ENCODE data around the gene PRDM5.

Gene PRDM5

GRCh38 chr4:120728892-120729675 is 193.4 kb downstream of the PRDM5 start:
- DNase-seq (ENCODE audit: low spot score in 2 of 2): no peak
- in situ Hi-C loops (cut with MboI; ENCODE audit: low sequenced_read_pairs): no loop called here
- Histone ChIP-seq H3K4me1 (no peaks in the 10 kb centered on the region), H3K4me3 (no peak overlapping the region), H3K36me3 (replicated peaks) (no peaks in the 10 kb centered on the region), H3K27me3 (ENCODE audit: low read depth) (peaks cover 3% of the 10 kb centered on the region; the same call in 1 of the 2 replicates), H3K9me3 (no peaks in the 10 kb centered on the region)

- in situ Hi-C loops (cut with MboI; ENCODE audit: low sequenced_read_pairs): no loop called here
- H3K36me3 ChIP-seq (replicated peaks): no peaks in the 10 kb centered on the region
- peaks cover 3% of the 10 kb centered on the region; the same call in 1 of the 2 replicates for H3K27me3 ChIP-seq (ENCODE audit: low read depth)
- DNase-seq (ENCODE audit: low spot score in 2 of 2): no peak
- H3K4me3 ChIP-seq: no peak overlapping the region
- H3K4me1 ChIP-seq: peaks cover 5% of the 10 kb centered on the region
- H3K9me3 ChIP-seq: no peaks in the 10 kb centered on the region
These were observed 196.6 kb downstream of the PRDM5 start for GRCh38 chr4:120725639-120726580.

- Histone ChIP-seq H3K9me3 (no peaks in the 10 kb centered on the region), H3K4me1 (peaks cover 5% of the 10 kb centered on the region), H3K27me3 (ENCODE audit: low read depth) (no peaks in the 10 kb centered on the region), H3K36me3 (replicated peaks) (no peaks in the 10 kb centered on the region), H3K4me3 (no peak overlapping the region)
- no peak for DNase-seq (ENCODE audit: low spot score in 2 of 2)
- in situ Hi-C loops (cut with MboI; ENCODE audit: low sequenced_read_pairs): no loop called here
These were observed 197.9 kb downstream of the PRDM5 start for GRCh38 chr4:120724656-120725055.

GRCh38 chr4:120723986-120724385 is 198.5 kb downstream of the PRDM5 start:
- H3K27me3 ChIP-seq (ENCODE audit: low read depth): no peaks in the 10 kb centered on the region
- no peaks in the 10 kb centered on the region for H3K9me3 ChIP-seq
- no peaks in the 10 kb centered on the region for H3K36me3 ChIP-seq (replicated peaks)
- no peak overlapping the region for H3K4me3 ChIP-seq
- in situ Hi-C loops (cut with MboI; ENCODE audit: low sequenced_read_pairs): no loop called here
- peaks cover 5% of the 10 kb centered on the region for H3K4me1 ChIP-seq
- DNase-seq (ENCODE audit: low spot score in 2 of 2): no peak

GRCh38 chr4:120723105-120723504 is 199.4 kb downstream of the PRDM5 start:
- Histone ChIP-seq H3K4me1 (peaks cover 5% of the 10 kb centered on the region), H3K27me3 (ENCODE audit: low read depth) (0 out of 2 replicates have a peak, but pooled peaks cover 2% of the 10 kb centered on the region), H3K36me3 (replicated peaks) (no peaks in the 10 kb centered on the region), H3K9me3 (no peaks in the 10 kb centered on the region), H3K4me3 (no peak overlapping the region)
- in situ Hi-C loops (cut with MboI; ENCODE audit: low sequenced_read_pairs): no loop called here
- DNase-seq (ENCODE audit: low spot score in 2 of 2): peak in 1 of 2 experiments; percentile 81

- H3K36me3 ChIP-seq (replicated peaks): no peaks in the 10 kb centered on the region
- H3K4me3 ChIP-seq: no peak overlapping the region
- 0 out of 2 replicates have a peak, but pooled peaks cover 2% of the 10 kb centered on the region for H3K27me3 ChIP-seq (ENCODE audit: low read depth)
- H3K4me1 ChIP-seq: peaks cover 5% of the 10 kb centered on the region
- in situ Hi-C loops (cut with MboI; ENCODE audit: low sequenced_read_pairs): no loop called here
- H3K9me3 ChIP-seq: no peaks in the 10 kb centered on the region
- DNase-seq (ENCODE audit: low spot score in 2 of 2): no peak
These were observed 199.9 kb downstream of the PRDM5 start for GRCh38 chr4:120722655-120723054.

GRCh38 chr4:120720354-120720934 is 202.1 kb downstream of the PRDM5 start:
- no peak overlapping the region for H3K4me3 ChIP-seq
- no peak for DNase-seq (ENCODE audit: low spot score in 2 of 2)
- H3K9me3 ChIP-seq: no peaks in the 10 kb centered on the region
- 0 out of 2 replicates have a peak, but pooled peaks cover 7% of the 10 kb centered on the region for H3K27me3 ChIP-seq (ENCODE audit: low read depth)
- peaks cover 5% of the 10 kb centered on the region for H3K4me1 ChIP-seq
- H3K36me3 ChIP-seq (replicated peaks): no peaks in the 10 kb centered on the region
- in situ Hi-C loops (cut with MboI; ENCODE audit: low sequenced_read_pairs): no loop called here

GRCh38 chr4:120718979-120719566 is 203.5 kb downstream of the PRDM5 start:
- Histone ChIP-seq H3K4me3 (no peak overlapping the region), H3K9me3 (no peaks in the 10 kb centered on the region), H3K27me3 (ENCODE audit: low read depth) (0 out of 2 replicates have a peak, but pooled peaks cover 10% of the 10 kb centered on the region), H3K4me1 (peaks cover 5% of the 10 kb centered on the region), H3K36me3 (replicated peaks) (no peaks in the 10 kb centered on the region)
- peak; percentile 29 to 40 for DNase-seq (ENCODE audit: low spot score in 2 of 2)
- in situ Hi-C loops (cut with MboI; ENCODE audit: low sequenced_read_pairs): no loop called here

- Histone ChIP-seq H3K9me3 (no peaks in the 10 kb centered on the region), H3K4me1 (no peaks in the 10 kb centered on the region), H3K27me3 (ENCODE audit: low read depth) (0 out of 2 replicates have a peak, but pooled peaks cover 10% of the 10 kb centered on the region), H3K36me3 (replicated peaks) (no peaks in the 10 kb centered on the region), H3K4me3 (no peak overlapping the region)
- DNase-seq (ENCODE audit: low spot score in 2 of 2): no peak
- in situ Hi-C loops (cut with MboI; ENCODE audit: low sequenced_read_pairs): no loop called here
These were observed 206.2 kb downstream of the PRDM5 start for GRCh38 chr4:120716346-120716745.

- Histone ChIP-seq H3K4me3 (no peak overlapping the region), H3K4me1 (no peaks in the 10 kb centered on the region), H3K36me3 (replicated peaks) (no peaks in the 10 kb centered on the region), H3K27me3 (ENCODE audit: low read depth) (0 out of 2 replicates have a peak, but pooled peaks cover 10% of the 10 kb centered on the region), H3K9me3 (no peaks in the 10 kb centered on the region)
- in situ Hi-C loops (cut with MboI; ENCODE audit: low sequenced_read_pairs): no loop called here
- no peak for DNase-seq (ENCODE audit: low spot score in 2 of 2)
These were observed 208.0 kb downstream of the PRDM5 start for GRCh38 chr4:120714417-120715010.

- H3K4me1 ChIP-seq: no peaks in the 10 kb centered on the region
- H3K36me3 ChIP-seq (replicated peaks): no peaks in the 10 kb centered on the region
- no peak for DNase-seq (ENCODE audit: low spot score in 2 of 2)
- no peaks in the 10 kb centered on the region for H3K9me3 ChIP-seq
- H3K4me3 ChIP-seq: no peak overlapping the region
- in situ Hi-C loops (cut with MboI; ENCODE audit: low sequenced_read_pairs): no loop called here
- 0 out of 2 replicates have a peak, but pooled peaks cover 2% of the 10 kb centered on the region for H3K27me3 ChIP-seq (ENCODE audit: low read depth)
These were observed 212.5 kb downstream of the PRDM5 start for GRCh38 chr4:120709991-120710390.

- no peaks in the 10 kb centered on the region for H3K36me3 ChIP-seq (replicated peaks)
- in situ Hi-C loops (cut with MboI; ENCODE audit: low sequenced_read_pairs): no loop called here
- no peaks in the 10 kb centered on the region for H3K9me3 ChIP-seq
- H3K4me1 ChIP-seq: no peaks in the 10 kb centered on the region
- H3K27me3 ChIP-seq (ENCODE audit: low read depth): no peaks in the 10 kb centered on the region
- no peak for DNase-seq (ENCODE audit: low spot score in 2 of 2)
- H3K4me3 ChIP-seq: no peak overlapping the region
These were observed 218.0 kb downstream of the PRDM5 start for GRCh38 chr4:120704538-120704937.

- Histone ChIP-seq H3K9me3 (no peaks in the 10 kb centered on the region), H3K4me3 (no peak overlapping the region), H3K36me3 (replicated peaks) (no peaks in the 10 kb centered on the region), H3K27me3 (ENCODE audit: low read depth) (no peaks in the 10 kb centered on the region), H3K4me1 (no peaks in the 10 kb centered on the region)
- DNase-seq (ENCODE audit: low spot score in 2 of 2): no peak
- in situ Hi-C loops (cut with MboI; ENCODE audit: low sequenced_read_pairs): no loop called here
These were observed 218.6 kb downstream of the PRDM5 start for GRCh38 chr4:120703908-120704307.
